PC-3 (cell line): ENCODE measurements around the gene OR4D11.

ENCODE experiments used
- CTCF ChIP-seq: fragments of 300-600 bp; sonication (generic); conservative IDR thresholded peaks from 2 replicates; pipeline ENCODE4 v1.5.1; 2017; ENCODE audit warnings: antibody characterized with exemption, low read depth, mild to moderate bottlenecking, low read length
- EZH2 ChIP-seq: fragments of 300-600 bp; sonication (generic); IDR thresholded peaks from one replicate; pipeline ENCODE4 v1.6.1; 2017; ENCODE audit warnings: antibody characterized with exemption, mild to moderate bottlenecking, low read length; ENCODE audit not compliant: unreplicated experiment
- EZH2phosphoT487 ChIP-seq: fragments of 300-600 bp; sonication (generic); IDR thresholded peaks from 2 replicates; pipeline ENCODE4 v1.6.1; 2018; ENCODE audit warnings: mild to moderate bottlenecking, antibody characterized with exemption, low read length, borderline replicate concordance

GRCh38 chr11:59473015-59473414 lies 30.4 kb upstream of the OR4D11 start, which contains the start of gene OR4D10:
- no peak for TF ChIP-seq EZH2
- TF ChIP-seq CTCF = no peak
- no peak for TF ChIP-seq EZH2phosphoT487
